ENCODE data around the gene NRG3.
"Not testable (repeated sequence)": the region's sequence is repeated elsewhere in the genome, so short reads cannot be mapped to it uniquely, and the experiment has no call there.

DNA sequence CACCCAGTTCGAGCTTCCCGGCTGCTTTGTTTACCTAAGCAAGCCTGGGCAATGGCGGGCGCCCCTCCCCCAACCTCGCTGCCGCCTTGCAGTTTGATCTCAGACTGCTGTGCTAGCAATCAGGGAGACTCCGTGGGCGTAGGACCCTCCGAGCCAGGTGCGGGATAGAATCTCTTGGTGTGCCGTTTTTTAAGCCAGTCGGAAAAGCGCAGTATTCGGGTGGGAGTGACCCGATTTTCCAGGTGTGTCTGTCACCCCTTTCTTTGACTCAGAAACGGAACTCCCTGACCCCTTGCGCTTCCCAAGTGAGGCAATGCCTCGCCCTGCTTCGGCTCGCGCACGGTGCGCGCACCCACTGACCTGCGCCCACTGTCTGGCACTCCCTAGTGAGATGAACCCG lies 474.6 kb downstream of the NRG3 start:
- TF ChIP-seq POLR2A, CTCF, EP300 (IDR thresholded peaks at IDR 0.05): not testable (repeated sequence)

Measured in tibial nerve (tissue), 4 donors.